GM15510 (cell line): Measurements from ENCODE around the gene TMED3.

Experiments used
- POLR2A ChIP-seq: IDR thresholded peaks from 3 replicates; pipeline ENCODE4 v1.6.1; 2011; ENCODE audit warnings: borderline replicate concordance; ENCODE audit not compliant: insufficient read length; ENCODE audit errors: extremely low read depth

TMED3 gene

DNA sequence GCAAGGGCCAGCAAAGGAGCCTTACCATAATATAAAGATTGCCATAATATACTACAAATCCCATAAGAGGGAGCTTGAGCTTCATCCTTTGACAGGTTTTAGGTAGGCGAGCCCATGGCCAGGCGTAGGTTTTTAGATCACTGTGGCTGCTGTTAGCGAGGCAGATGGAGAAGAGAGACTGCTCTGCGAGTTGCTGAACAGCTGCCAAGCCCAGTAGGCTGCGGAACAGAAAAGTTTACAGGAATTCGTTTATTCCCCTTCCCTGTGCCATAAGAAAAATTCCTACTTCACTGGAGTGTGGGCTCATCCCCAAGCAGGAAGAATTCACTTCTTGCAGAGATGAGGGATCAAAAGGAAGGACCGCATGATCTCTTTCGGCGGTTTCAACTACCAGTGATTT, 30.5 kb downstream of the TMED3 start:
- TF ChIP-seq POLR2A, result no peak

DNA sequence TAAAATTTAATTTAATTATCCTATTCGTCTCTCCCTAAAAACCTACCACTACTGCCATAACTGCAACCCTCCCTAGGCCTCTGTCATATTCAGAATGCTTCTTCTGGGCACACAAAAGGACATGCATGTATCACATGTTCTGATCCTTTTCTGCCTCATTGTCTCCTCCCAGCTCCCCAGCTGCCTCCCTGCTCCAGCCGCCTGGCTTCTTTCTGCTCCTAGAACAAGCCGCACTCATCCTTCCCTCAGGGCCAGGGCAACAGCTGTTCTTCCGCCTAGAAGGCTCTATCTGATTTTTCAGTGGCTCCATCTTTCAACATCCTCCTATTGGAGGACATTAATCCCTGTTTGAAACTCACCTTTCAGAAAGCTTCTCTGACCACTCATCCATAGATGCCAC, 38.6 kb downstream of the TMED3 start:
- no peak for TF ChIP-seq POLR2A

DNA sequence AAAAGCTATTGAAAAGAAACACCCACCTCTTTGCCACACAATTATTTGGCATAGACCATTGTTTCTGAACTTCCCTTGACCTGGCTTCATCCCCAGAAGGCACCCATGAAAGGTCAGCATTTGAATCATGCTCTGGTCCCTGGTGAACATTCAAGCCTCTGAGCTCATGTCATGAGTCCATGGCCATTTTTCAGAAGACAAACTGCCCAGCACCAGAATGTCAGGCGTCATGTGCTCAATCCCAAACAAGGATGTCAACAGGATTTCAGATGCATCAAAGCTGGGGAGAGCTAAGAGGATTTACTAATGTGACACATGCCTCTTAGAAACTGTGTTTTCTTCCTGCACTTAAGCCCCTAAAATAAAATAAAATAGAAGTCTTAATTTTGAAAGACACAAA, 41.3 kb downstream of the TMED3 start:
- TF ChIP-seq POLR2A, result no peak

DNA sequence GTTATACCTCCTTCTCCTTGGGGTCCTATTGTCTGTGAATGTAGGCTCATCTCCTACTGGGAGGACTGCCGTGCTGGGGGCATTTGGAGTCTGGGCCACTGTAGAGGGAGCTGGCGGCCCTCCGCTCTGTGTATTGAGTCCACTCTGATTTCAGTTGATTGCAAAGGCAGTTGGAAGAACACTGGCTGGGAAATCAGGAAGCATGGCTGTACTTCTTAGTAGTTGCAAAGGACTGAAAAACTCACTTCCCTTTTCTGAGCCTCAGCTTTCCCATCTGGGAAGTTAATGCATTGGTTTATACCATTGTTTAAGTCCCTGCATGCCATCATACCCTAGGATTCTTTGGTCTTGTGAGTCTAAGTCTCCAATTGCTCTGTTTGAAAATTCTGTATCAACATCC, 46.7 kb downstream of the TMED3 start:
- TF ChIP-seq POLR2A, result no peak

DNA sequence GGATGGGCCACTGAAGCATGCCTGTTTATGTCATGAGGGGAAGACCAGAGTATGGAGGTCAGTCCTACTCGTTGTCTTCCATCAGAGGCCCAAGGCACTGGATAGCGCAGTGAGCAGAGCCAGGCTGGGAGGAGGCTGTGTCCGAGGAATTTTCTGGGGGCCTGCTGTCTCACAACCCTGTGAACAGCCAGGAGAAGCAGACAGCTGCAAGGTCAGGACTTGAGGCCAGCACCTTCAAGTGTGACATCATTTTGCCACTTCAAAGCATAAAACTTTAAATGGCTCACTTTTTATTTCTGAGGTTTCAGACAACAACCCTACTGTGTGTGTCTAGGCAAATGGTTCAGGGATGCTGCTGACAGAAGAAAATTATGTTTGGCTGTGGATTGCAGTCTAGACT, 47.2 kb downstream of the TMED3 start:
- no peak for TF ChIP-seq POLR2A

DNA sequence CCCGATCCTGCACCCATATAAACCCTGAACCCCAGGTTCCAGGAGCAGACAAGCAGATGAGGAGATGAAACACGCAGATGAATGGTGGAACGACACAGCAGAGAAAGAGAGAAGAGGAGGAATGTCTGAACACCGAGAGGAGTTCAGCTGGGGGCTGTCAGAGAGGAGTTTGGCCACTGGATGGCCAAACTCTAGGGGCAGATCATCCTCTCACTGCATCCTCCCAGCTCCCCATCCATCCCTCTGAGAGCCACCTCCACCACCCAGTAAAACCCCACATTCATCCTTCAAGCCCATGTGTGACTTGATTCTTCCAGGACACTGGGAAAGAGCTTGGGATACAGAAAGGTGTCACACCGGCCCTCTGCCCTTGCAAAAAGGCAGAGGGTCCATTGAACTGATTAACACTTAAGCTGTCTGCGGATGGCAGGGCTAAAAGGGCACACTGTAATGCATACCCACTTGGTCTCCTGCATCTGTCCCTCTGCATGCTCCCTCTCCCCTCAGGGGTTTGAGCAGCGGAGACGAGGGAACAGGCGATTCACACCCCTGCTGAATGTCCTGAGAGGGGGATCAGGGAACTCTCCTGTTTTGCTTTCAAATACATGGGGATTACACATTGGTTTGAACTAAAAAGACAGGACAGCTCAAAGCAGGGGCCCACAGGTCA, 53.8 kb downstream of the TMED3 start:
- TF ChIP-seq POLR2A, result no peak

DNA sequence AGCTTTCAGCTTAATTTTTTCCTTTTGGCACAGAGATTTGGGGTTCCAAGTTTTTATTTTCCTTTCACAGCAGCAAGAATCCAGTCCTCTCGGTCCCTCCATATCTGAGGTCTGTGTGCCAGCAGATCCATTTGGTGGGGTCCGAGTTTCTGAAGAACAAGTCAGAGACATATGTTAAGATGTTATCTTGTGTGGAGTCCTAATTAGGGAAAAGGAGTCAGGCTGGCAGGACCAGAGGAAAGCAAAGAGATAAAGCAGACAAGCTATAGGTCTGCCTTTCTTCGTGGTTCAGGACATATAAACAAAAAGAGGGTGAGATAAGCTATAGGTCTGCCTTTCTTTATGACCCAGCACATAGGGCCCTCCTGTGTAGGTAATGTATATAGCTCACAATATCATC, 54.9 kb downstream of the TMED3 start:
- no peak for TF ChIP-seq POLR2A

DNA sequence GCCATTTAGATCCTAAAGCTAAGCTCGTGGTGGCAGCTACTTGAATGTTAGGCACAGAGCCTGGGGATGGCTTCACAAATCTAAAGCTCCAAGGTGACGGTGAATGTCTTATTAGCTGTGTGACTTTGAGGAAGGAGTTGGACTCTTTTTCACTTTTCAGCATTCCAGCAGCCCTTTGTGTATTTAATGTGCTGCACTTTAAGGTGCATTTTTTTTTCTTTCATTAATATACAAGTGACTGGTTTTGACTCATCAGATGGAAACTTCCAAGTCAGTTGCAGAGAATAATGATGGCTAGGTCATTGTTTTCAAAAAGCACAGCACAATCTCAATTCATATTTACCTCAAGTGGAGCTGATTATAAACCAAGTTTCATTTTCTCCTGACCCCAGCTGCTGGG, 55.8 kb downstream of the TMED3 start:
- TF ChIP-seq POLR2A, result no peak

DNA sequence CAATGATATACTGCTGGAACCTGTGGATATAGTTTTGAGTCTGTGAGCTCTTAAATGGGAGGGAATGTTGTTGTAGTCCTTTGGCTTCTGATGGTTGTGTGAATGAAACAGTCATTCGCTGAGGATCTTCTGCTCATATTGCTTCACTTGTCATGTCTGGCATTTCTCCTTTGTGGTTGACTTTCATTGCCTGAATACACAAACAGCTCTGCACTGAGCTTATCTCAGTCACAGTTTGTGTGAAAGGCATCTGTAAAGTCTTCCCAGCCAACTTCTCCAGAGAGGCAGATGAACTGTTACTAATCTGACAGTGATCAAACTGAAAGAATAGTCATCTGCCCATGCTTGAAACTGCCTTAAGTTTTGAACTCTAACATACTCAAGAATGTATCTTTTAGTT, 59.8 kb downstream of the TMED3 start:
- TF ChIP-seq POLR2A, result no peak

DNA sequence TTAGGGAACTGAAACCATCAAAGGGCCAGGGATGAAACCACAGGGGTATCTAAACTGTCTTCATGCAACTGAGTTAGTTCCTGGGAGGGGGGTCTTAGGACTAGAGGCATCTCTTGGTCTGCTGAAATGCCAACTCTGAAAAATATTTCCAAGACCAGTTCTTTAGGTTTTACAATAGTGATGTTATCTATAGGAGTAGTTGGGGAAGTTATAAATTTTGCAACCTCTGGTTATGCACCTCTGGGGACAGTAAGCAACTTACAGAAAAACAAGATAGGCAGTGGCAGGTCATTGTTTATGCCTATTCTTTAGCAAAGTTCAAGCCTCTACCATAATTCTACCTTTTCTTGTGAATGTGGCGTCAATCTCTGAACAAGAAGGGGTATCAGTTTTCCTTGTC, 60.7 kb downstream of the TMED3 start:
- no peak for TF ChIP-seq POLR2A

DNA sequence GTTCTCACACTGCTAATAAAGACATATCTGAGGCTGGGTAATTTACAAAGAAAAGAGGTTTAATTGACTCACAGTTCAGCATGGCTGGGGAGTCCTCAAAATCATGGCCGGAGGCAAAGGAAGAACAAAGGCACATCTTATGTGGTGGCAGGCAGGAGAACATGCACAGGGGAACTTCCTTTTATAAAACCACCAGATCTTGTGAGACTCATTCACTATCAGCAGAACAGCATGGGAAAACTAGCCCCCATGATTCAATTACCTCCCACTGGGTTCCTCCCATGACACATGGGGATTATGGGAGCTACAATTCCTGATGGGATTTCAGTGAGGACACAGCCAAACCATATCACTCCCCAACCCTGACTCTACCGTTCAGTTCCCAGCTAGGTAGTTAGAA, 61.5 kb downstream of the TMED3 start:
- TF ChIP-seq POLR2A, result no peak
